IMR-90 (cell line): ENCODE data around the gene OXSR1.

ENCODE experiments used
- MXI1 ChIP-seq: IDR thresholded peaks from 2 replicates; pipeline ENCODE4 v1.6.1; 2012; ENCODE audit warnings: low read depth, mild to moderate bottlenecking, low read length, moderate library complexity, borderline replicate concordance
- POLR2A ChIP-seq: IDR thresholded peaks from 2 replicates; pipeline ENCODE4 v1.6.1; 2012; ENCODE audit warnings: mild to moderate bottlenecking, low read depth, low read length
- RAD21 ChIP-seq: IDR thresholded peaks from 2 replicates; pipeline ENCODE4 v1.6.1; 2012; ENCODE audit warnings: low read length, improper control_type of control experiment
- TF ChIP-seq, protein P1 (sequence below): conservative IDR thresholded peaks from 2 replicates; pipeline ENCODE4 v1.5.1; 2012; ENCODE audit warnings: mild to moderate bottlenecking, low read depth, low read length, improper control_type of control experiment
- TF ChIP-seq, protein P2 (sequence below): fragments of 150-350 bp; IDR thresholded peaks from 2 replicates; pipeline ENCODE4 v1.6.1; 2017; ENCODE audit warnings: mild to moderate bottlenecking, antibody characterized with exemption, low read length, low read depth

DNA sequence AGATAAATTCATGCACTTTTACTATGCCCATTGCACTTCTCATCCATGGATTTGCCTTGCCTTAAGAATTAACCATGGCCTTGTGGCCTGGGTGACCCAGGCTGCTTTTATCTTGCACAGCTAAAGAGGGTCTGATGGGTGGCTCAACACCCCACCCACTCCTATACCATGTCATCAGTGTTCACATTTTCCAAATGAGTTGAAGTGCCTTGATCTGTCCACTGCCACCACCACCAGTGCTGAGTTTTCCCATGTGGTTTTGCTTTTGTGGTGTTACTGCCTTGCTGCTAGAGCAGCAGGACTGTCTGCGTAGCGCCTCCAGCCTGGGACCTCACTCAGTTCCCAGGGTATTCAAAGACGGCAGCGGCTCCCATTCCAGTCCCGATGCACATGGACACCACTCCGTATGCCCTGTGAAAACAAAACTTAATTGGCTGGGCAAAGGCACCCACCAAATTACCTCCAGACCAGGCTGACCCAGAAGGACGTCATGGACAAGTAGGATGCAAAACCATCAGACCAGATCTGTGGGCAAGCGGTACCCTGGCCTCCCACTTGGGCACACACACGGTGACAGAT, 42.5 kb upstream of the OXSR1 start:
- TF ChIP-seq, protein P1, sequence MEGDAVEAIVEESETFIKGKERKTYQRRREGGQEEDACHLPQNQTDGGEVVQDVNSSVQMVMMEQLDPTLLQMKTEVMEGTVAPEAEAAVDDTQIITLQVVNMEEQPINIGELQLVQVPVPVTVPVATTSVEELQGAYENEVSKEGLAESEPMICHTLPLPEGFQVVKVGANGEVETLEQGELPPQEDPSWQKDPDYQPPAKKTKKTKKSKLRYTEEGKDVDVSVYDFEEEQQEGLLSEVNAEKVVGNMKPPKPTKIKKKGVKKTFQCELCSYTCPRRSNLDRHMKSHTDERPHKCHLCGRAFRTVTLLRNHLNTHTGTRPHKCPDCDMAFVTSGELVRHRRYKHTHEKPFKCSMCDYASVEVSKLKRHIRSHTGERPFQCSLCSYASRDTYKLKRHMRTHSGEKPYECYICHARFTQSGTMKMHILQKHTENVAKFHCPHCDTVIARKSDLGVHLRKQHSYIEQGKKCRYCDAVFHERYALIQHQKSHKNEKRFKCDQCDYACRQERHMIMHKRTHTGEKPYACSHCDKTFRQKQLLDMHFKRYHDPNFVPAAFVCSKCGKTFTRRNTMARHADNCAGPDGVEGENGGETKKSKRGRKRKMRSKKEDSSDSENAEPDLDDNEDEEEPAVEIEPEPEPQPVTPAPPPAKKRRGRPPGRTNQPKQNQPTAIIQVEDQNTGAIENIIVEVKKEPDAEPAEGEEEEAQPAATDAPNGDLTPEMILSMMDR = no peak
- TF ChIP-seq POLR2A (no peak), MXI1 (no peak), RAD21 (no peak)
- TF ChIP-seq, protein P2, sequence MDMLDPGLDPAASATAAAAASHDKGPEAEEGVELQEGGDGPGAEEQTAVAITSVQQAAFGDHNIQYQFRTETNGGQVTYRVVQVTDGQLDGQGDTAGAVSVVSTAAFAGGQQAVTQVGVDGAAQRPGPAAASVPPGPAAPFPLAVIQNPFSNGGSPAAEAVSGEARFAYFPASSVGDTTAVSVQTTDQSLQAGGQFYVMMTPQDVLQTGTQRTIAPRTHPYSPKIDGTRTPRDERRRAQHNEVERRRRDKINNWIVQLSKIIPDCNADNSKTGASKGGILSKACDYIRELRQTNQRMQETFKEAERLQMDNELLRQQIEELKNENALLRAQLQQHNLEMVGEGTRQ = no peak
